Spleen (tissue), 11 donors: Measurements from ENCODE around the gene KMT2E. TPM values are rescaled to one million over a fixed set of nuclear protein-coding genes. Genes with fewer than 3 reads are reported as not detected.

ENCODE experiments used
- DNase-seq: peaks from one replicate; pipeline ENCODE4 v3.0.0-alpha.2; 2020
- H3K27ac ChIP-seq, 8 donors: fragments of 200-600 bp; sonication (generic) in 7 of 8; 1 replicate in 4 of 8; 2 replicates in 4 of 8; pipeline versions ENCODE4 v1.5.0 to v1.8.0; 2016 to 2021; ENCODE audit warnings: inconsistent platforms in 4 of 8, mild to moderate bottlenecking in 4 of 8, moderate library complexity in 1 of 8
- H3K27me3 ChIP-seq, 7 donors: fragments of 200-600 bp; sonication (generic) in 6 of 7; replicated peaks in 1 of 7; 1 replicate in 4 of 7; 2 replicates in 3 of 7; pipeline versions ENCODE4 v1.5.0 to v1.8.0; 2016 to 2021; ENCODE audit warnings: inconsistent platforms in 3 of 7, mild to moderate bottlenecking in 1 of 7
- H3K36me3 ChIP-seq, 6 donors: fragments of 200-600 bp; sonication (generic) in 5 of 6; 1 replicate in 4 of 6; 2 replicates in 2 of 6; pipeline versions ENCODE4 v1.5.0 to v1.8.0; 2016 to 2021; ENCODE audit warnings: inconsistent platforms in 2 of 6
- H3K4me1 ChIP-seq, 6 donors: fragments of 200-600 bp; sonication (generic) in 5 of 6; 1 replicate in 3 of 6; 2 replicates in 3 of 6; pipeline versions ENCODE4 v1.5.0 to v1.8.0; 2016 to 2021; ENCODE audit warnings: inconsistent platforms in 3 of 6
- H3K4me3 ChIP-seq, 8 donors: fragments of 200-600 bp; sonication (generic) in 7 of 8; 1 replicate in 4 of 8; 2 replicates in 4 of 8; pipeline versions ENCODE4 v1.5.0 to v1.8.0; 2016 to 2021; ENCODE audit warnings: inconsistent platforms in 4 of 8, mild to moderate bottlenecking in 4 of 8, moderate library complexity in 2 of 8
- H3K9me3 ChIP-seq, 8 donors: fragments of 200-600 bp; sonication (generic) in 7 of 8; 1 replicate in 4 of 8; 2 replicates in 4 of 8; pipeline versions ENCODE4 v1.5.0 to v1.8.0; 2016 to 2021; ENCODE audit warnings: inconsistent platforms in 4 of 8
- CTCF ChIP-seq, 11 experiments: fragments of 200-600 bp in 7 of 11; fragments of 450-650 bp in 4 of 11; sonication (generic) in 4 of 11; IDR thresholded peaks in 8 of 11; conservative IDR thresholded peaks in 3 of 11; 1 replicate in 7 of 11; 2 replicates in 4 of 11; pipeline versions ENCODE4 v1.4.0 to v1.8.0; 2016 to 2021; ENCODE audit warnings: antibody characterized with exemption in 11 of 11, inconsistent platforms in 4 of 11, mild to moderate bottlenecking in 1 of 11
- POLR2A ChIP-seq, 3 donors: fragments of 450-650 bp; IDR thresholded peaks; one replicate each; pipeline ENCODE4 v1.5.1; 2017; ENCODE audit warnings: antibody characterized with exemption in 3 of 3, mild to moderate bottlenecking in 1 of 3
- POLR2AphosphoS5 ChIP-seq, 3 donors: sonication (generic); formaldehyde crosslinking; IDR thresholded peaks; one replicate each; pipeline ENCODE4 v1.5.1; 2017; ENCODE audit warnings: antibody characterized with exemption in 3 of 3
- WGBS, 5 donors: extraction: QIAGEN DNeasy Blood & Tissue Kit in 3 of 5; methylation state at CpG; one replicate each; pipeline versions ENCODE4 v1.1.5 to v1.1.7; 2013 to 2018; 5-methylcytosine and 5-hydroxymethylcytosine counted together
- intact Hi-C: fragments of 100-400 bp; cut with DNase I; formaldehyde crosslinking; loops from one replicate; pipeline ENCODE4 v1.15.0; 2023; ENCODE audit warnings: low total_unique reads
- polyA plus RNA-seq, 3 donors: library from polyadenylated mRNA; stranded (reverse); fragments of 200-250 nt; gene quantifications; one replicate each; pipeline ENCODE4 v1.2.1, GENCODE V29; 2013
- total RNA-seq, 7 donors: library from RNA; depleted of rRNA in 3 of 7; stranded (reverse); fragments of >200 nt in 3 of 7; fragmentation: NEBNext Ultra II Directional in 4 of 7; extraction: Animal tissue kit (Norgen Biotek cat#: 25700) in 4 of 7; gene quantifications; one replicate each; pipeline versions ENCODE4 v1.1.0 to v1.2.1, GENCODE V29; 2016 to 2021
- donor health status: healthy with polysubstance abuse.
- donor health status: DM: no; HTN: no; CAD: no; lungs with moderate emphysema.
- donor health status: DM: no; HTN: no; CAD: no.
- donor health status: Bipolar disorder and iron deficiency.
- donor health status: healthy.
- donor health status: DM: no; HTN: no; CAD: no.
- donor health status: DM: yes; HTN: yes; CAD: no.

Gene KMT2E
- total and polyA plus RNA-seq, 10 donors: 11.5 to 215 (median 137) TPM

DNA sequence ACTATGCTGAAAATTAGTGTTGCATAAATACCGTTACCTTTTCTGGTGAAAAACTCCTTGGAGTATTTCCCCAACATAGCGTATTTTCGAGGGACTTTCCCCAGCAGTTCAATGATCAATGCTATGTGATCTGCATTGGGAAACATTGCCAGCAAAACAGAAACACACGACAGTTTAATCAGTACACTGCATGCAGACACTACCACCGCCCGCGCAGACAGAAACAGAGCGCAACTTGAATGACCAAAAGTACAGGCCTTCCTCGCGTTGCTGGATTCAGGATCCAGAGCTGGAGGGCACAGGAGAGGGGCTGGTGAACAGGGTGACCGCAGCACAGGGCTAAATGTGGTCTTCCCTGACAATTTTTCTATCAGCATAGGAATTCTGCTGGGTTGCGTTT, 111.7 kb downstream of the KMT2E start:
- no peak overlapping the region for H3K27ac ChIP-seq
- intact Hi-C loops: no loop called here
- H3K4me1 ChIP-seq: peaks cover 0 to 3% (median 0%) of the 10 kb centered on the region in 6 donors
- no peak for TF ChIP-seq CTCF (IDR thresholded peaks at IDR 0.05 in 8 of 11, conservative IDR thresholded peaks at IDR 0.05 in 3 of 11)
- no peak for TF ChIP-seq POLR2AphosphoS5 (IDR thresholded peaks at IDR 0.05)
- TF ChIP-seq POLR2A (IDR thresholded peaks at IDR 0.05): no peak
- DNase-seq: no peak
- WGBS, 5 donors: 93 to 96% (median 94%) methylated on average over 12 of the region's 12 CpGs
- no peak overlapping the region for H3K4me3 ChIP-seq
- H3K36me3 ChIP-seq: peaks cover 0 to 78% (median 29%) of the 10 kb centered on the region in 6 donors
- no peaks in the 10 kb centered on the region for H3K27me3 ChIP-seq
- no peaks in the 10 kb centered on the region for H3K9me3 ChIP-seq

GRCh38 chr7:105126436-105126975, 112.5 kb downstream of the KMT2E start:
- Histone ChIP-seq H3K4me3 (no peak overlapping the region), H3K36me3 (peaks cover 0 to 80% (median 29%) of the 10 kb centered on the region in 6 donors), H3K9me3 (no peaks in the 10 kb centered on the region), H3K27me3 (no peaks in the 10 kb centered on the region), H3K27ac (no peak overlapping the region), H3K4me1 (peaks cover 0 to 10% (median 2%) of the 10 kb centered on the region in 6 donors)
- TF ChIP-seq POLR2AphosphoS5 (IDR thresholded peaks at IDR 0.05): no peak
- TF ChIP-seq POLR2A (IDR thresholded peaks at IDR 0.05): no peak
- TF ChIP-seq CTCF (IDR thresholded peaks at IDR 0.05 in 8 of 11, conservative IDR thresholded peaks at IDR 0.05 in 3 of 11): no peak
- WGBS, 5 donors: 88 to 95% (median 94%) methylated on average over 4 of the region's 4 CpGs
- intact Hi-C loops: no loop called here
- no peak for DNase-seq

DNA sequence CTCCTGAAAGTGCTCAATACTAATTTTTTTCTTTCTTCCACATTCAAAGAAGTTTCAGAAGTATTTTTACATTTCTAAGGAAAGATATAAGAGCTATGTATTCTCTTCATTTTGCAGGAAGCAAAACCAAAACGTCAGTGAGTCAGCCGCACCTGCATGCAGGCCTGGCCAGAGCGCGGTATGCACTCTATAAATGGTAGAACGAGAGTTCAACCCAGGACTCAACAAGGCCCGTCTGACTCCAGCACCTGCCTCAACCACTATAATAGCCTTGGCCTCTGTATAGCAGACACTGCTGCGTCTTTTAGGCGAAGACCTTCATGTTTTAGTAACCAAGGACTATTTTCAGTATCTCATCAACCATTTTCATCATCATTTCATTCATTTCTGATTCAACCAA, 113.2 kb downstream of the KMT2E start:
- H3K4me1 ChIP-seq: peaks cover 0 to 17% (median 7%) of the 10 kb centered on the region in 6 donors
- no peak overlapping the region for H3K4me3 ChIP-seq
- no peak for DNase-seq
- H3K27ac ChIP-seq: no peak overlapping the region
- peaks cover 0 to 87% (median 29%) of the 10 kb centered on the region in 6 donors for H3K36me3 ChIP-seq
- no peaks in the 10 kb centered on the region for H3K27me3 ChIP-seq
- intact Hi-C loops: no loop called here
- TF ChIP-seq CTCF (IDR thresholded peaks at IDR 0.05 in 8 of 11, conservative IDR thresholded peaks at IDR 0.05 in 3 of 11) (no peak), POLR2AphosphoS5 (IDR thresholded peaks at IDR 0.05) (no peak), POLR2A (IDR thresholded peaks at IDR 0.05) (no peak)
- WGBS, 5 donors: 68 to 86% (median 78%) methylated on average over 8 of the region's 8 CpGs
- H3K9me3 ChIP-seq: no peaks in the 10 kb centered on the region

- TF ChIP-seq POLR2AphosphoS5 (IDR thresholded peaks at IDR 0.05): no peak
- TF ChIP-seq CTCF (IDR thresholded peaks at IDR 0.05 in 8 of 11, conservative IDR thresholded peaks at IDR 0.05 in 3 of 11): no peak
- no peak for TF ChIP-seq POLR2A (IDR thresholded peaks at IDR 0.05)
- no peak for DNase-seq
- Histone ChIP-seq H3K4me3 (no peak overlapping the region), H3K36me3 (peaks cover 0 to 91% (median 33%) of the 10 kb centered on the region in 6 donors), H3K4me1 (peaks cover 0 to 22% (median 9%) of the 10 kb centered on the region in 6 donors), H3K27me3 (no peaks in the 10 kb centered on the region), H3K9me3 (no peaks in the 10 kb centered on the region), H3K27ac (no peak overlapping the region)
- WGBS, 5 donors: 90 to 99% (median 91%) methylated on average over 5 of the region's 5 CpGs
- intact Hi-C loops: no loop called here
Observed at GRCh38 chr7:105130048-105130447, 116.0 kb downstream of the KMT2E start.
